ENCODE measurements around the gene TRPC4. TPM values are rescaled to one million over a fixed set of nuclear protein-coding genes. Genes with fewer than 3 reads are reported as not detected.

TRPC4 gene
- polyA plus RNA-seq, 2 of the 4 experiments (the other 2 are of a cell fraction): 0.04 to 0.05 TPM

DNA sequence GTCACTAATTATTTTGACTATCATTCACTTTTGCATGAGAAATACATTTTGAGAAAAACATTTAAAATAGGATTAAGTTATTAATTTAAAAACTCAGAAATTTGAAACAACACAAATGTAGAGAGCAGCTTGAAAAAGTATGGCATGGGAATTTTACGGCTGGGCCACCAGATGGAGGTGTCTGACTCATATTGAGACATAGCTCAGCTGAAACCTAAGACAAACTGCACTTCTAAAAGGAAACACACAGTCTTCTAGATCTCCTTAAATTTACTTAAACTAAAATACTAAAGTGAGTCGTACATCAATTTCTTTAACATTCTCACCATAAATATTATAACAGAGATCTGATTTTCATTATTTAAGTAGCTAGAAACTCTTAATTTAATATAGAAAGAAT, 229.1 kb downstream of the TRPC4 start (continued):
- TF ChIP-seq, protein P1, sequence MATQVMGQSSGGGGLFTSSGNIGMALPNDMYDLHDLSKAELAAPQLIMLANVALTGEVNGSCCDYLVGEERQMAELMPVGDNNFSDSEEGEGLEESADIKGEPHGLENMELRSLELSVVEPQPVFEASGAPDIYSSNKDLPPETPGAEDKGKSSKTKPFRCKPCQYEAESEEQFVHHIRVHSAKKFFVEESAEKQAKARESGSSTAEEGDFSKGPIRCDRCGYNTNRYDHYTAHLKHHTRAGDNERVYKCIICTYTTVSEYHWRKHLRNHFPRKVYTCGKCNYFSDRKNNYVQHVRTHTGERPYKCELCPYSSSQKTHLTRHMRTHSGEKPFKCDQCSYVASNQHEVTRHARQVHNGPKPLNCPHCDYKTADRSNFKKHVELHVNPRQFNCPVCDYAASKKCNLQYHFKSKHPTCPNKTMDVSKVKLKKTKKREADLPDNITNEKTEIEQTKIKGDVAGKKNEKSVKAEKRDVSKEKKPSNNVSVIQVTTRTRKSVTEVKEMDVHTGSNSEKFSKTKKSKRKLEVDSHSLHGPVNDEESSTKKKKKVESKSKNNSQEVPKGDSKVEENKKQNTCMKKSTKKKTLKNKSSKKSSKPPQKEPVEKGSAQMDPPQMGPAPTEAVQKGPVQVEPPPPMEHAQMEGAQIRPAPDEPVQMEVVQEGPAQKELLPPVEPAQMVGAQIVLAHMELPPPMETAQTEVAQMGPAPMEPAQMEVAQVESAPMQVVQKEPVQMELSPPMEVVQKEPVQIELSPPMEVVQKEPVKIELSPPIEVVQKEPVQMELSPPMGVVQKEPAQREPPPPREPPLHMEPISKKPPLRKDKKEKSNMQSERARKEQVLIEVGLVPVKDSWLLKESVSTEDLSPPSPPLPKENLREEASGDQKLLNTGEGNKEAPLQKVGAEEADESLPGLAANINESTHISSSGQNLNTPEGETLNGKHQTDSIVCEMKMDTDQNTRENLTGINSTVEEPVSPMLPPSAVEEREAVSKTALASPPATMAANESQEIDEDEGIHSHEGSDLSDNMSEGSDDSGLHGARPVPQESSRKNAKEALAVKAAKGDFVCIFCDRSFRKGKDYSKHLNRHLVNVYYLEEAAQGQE (IDR thresholded peaks at IDR 0.05): no peak
- TF ChIP-seq HOXB13 (CRISPR knock-in tag; IDR thresholded peaks at IDR 0.05; ENCODE audit: low read depth) (no peak), FOXS1 (CRISPR knock-in tag; IDR thresholded peaks at IDR 0.05) (no peak), RFX5 (IDR thresholded peaks at IDR 0.05) (no peak), RCOR1 (IDR thresholded peaks at IDR 0.05; ENCODE audit: low read depth, low read length) (no peak)
- TF ChIP-seq, protein P2, sequence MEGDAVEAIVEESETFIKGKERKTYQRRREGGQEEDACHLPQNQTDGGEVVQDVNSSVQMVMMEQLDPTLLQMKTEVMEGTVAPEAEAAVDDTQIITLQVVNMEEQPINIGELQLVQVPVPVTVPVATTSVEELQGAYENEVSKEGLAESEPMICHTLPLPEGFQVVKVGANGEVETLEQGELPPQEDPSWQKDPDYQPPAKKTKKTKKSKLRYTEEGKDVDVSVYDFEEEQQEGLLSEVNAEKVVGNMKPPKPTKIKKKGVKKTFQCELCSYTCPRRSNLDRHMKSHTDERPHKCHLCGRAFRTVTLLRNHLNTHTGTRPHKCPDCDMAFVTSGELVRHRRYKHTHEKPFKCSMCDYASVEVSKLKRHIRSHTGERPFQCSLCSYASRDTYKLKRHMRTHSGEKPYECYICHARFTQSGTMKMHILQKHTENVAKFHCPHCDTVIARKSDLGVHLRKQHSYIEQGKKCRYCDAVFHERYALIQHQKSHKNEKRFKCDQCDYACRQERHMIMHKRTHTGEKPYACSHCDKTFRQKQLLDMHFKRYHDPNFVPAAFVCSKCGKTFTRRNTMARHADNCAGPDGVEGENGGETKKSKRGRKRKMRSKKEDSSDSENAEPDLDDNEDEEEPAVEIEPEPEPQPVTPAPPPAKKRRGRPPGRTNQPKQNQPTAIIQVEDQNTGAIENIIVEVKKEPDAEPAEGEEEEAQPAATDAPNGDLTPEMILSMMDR (IDR thresholded peaks at IDR 0.05): peak; percentile 52

DNA sequence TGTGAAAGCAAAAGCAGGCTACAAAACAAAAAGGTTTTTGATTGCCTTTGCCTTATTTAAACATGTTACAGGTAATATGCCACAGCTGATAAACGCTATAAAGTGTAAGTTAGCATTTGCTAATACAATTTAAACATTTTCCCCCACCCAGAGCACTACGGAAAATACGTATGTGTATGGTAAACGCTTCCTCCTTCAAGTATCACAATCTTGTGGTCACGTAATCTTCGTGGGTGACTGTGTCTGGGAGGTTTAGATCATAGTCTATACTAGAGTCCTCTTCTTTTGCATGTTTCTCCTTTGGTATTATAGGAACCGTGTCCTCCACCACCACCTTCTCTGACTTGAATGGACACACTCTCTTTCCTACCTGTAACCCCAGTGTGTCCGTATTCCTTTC, 232.9 kb downstream of the TRPC4 start:
- WGBS (ENCODE audit: missing lambda C conversion rate): 36% methylated on average over 8 of the region's 8 CpGs
- POLR2A ChIA-PET: no interaction called here

DNA sequence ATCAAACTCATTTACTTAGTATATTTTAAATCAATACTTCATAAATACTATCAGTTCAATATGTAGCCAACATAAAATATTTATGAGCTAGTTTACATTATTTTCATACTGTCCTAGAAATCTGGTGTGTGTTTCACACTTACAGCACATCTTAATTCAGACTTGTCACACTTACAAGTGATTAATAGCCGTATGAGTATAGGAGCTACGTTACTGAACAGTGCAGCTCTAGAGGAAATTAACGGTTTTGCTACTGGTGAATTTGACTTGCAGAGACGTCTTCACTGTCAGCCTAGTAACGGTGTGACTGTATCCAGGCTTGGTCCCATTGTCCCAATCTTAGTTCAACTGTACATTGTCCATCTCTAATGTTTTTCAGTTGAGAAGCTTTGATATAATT, 237.3 kb downstream of the TRPC4 start:
- Histone ChIP-seq H3K4me1 (no peaks in the 10 kb centered on the region), H3K9me3 (no peaks in the 10 kb centered on the region), H3K4me3 (no peak overlapping the region), H3K4me2 (no peak overlapping the region), H3K27ac (no peak overlapping the region)
- TF ChIP-seq ZFP36 (IDR thresholded peaks at IDR 0.05; ENCODE audit: borderline replicate concordance, partially characterized antibody): no peak
- no peak for TF ChIP-seq MAFK (IDR thresholded peaks at IDR 0.05; ENCODE audit: partially characterized antibody)
- TF ChIP-seq FOXS1 (CRISPR knock-in tag; IDR thresholded peaks at IDR 0.05): no peak
- TF ChIP-seq, protein P3, sequence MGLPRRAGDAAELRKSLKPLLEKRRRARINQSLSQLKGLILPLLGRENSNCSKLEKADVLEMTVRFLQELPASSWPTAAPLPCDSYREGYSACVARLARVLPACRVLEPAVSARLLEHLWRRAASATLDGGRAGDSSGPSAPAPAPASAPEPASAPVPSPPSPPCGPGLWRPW (IDR thresholded peaks at IDR 0.05): no peak
- CTCF ChIA-PET: interaction anchor here (0.9 to 1.0 kb wide), 2 partner anchors 11 to 21 kb away, joined by 3 read pairs; no protein-coding TSS in a partner anchor
- DNase-seq (ENCODE audit: low read depth in 1 of 2, low spot score in 1 of 2) (no peak), ATAC-seq (no peak), FAIRE-seq (no peak)
- WGBS (ENCODE audit: missing lambda C conversion rate): 25% methylated on average over 5 of the region's 5 CpGs
- POLR2A ChIA-PET: no interaction called here

More for the DNA sequence above, 232.9 kb downstream of the TRPC4 start:
- no peak for DNase-seq (ENCODE audit: low read depth in 1 of 2, low spot score in 1 of 2)
- TF ChIP-seq SMC3 (IDR thresholded peaks at IDR 0.05) (no peak), EP300 (IDR thresholded peaks at IDR 0.05) (no peak), TFCP2L1 (CRISPR knock-in tag; IDR thresholded peaks at IDR 0.05) (no peak), NR3C1 (IDR thresholded peaks at IDR 0.05) (no peak), EHMT2 (IDR thresholded peaks at IDR 0.05; ENCODE audit: low read depth) (no peak), MAFK (IDR thresholded peaks at IDR 0.05; ENCODE audit: partially characterized antibody) (no peak), ZC3H11A (IDR thresholded peaks at IDR 0.05) (no peak), RAD21 (conservative IDR thresholded peaks at IDR 0.05 in 1 of 2, IDR thresholded peaks at IDR 0.05 in 1 of 2) (no peak), PHF8 (IDR thresholded peaks at IDR 0.05; ENCODE audit: borderline replicate concordance, low read depth) (no peak), MAZ (IDR thresholded peaks at IDR 0.05; ENCODE audit: borderline replicate concordance, low read depth, low read length) (no peak), EHF (CRISPR knock-in tag; IDR thresholded peaks at IDR 0.05) (no peak), TP53 (CRISPR knock-in tag; IDR thresholded peaks at IDR 0.05) (no peak), GATA3 (IDR thresholded peaks at IDR 0.05; ENCODE audit: borderline replicate concordance) (no peak), RCOR1 (IDR thresholded peaks at IDR 0.05; ENCODE audit: low read depth, low read length) (no peak), ZNF302 (CRISPR knock-in tag; IDR thresholded peaks at IDR 0.05) (no peak), POLR2AphosphoS2 (conservative IDR thresholded peaks at IDR 0.05; ENCODE audit: low read length) (no peak), RNF2 (IDR thresholded peaks at IDR 0.05; ENCODE audit: borderline replicate concordance, low read depth) (no peak), NFE2L2 (conservative IDR thresholded peaks at IDR 0.05; ENCODE audit: low read length) (no peak), ZSCAN20 (CRISPR knock-in tag; IDR thresholded peaks at IDR 0.05) (no peak)
- TF ChIP-seq, protein P4, sequence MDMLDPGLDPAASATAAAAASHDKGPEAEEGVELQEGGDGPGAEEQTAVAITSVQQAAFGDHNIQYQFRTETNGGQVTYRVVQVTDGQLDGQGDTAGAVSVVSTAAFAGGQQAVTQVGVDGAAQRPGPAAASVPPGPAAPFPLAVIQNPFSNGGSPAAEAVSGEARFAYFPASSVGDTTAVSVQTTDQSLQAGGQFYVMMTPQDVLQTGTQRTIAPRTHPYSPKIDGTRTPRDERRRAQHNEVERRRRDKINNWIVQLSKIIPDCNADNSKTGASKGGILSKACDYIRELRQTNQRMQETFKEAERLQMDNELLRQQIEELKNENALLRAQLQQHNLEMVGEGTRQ (IDR thresholded peaks at IDR 0.05): no peak
- Histone ChIP-seq H3K27ac (no peak overlapping the region), H3K4me1 (no peaks in the 10 kb centered on the region), H3K4me3 (no peak overlapping the region), H3K4me2 (no peak overlapping the region), H3K9me3 (no peaks in the 10 kb centered on the region)
- CTCF ChIA-PET: no interaction called here
- ATAC-seq: no peak
- no peak for FAIRE-seq

Measured in A549 (cell line).